DOHH2 (cell line): ENCODE data around the gene GAGE12G.
"Not testable (repeated sequence)": the region's sequence is repeated elsewhere in the genome, so short reads cannot be mapped to it uniquely, and the experiment has no call there.

ENCODE experiments used
- CTCF ChIP-seq: fragments of 200-600 bp; sonication (generic); IDR thresholded peaks from one replicate; pipeline ENCODE4 v1.5.1; 2014; ENCODE audit warnings: antibody characterized with exemption, mild to moderate bottlenecking, low read depth, low read length; ENCODE audit not compliant: poor library complexity, severe bottlenecking
- EZH2phosphoT487 ChIP-seq: fragments of 200-600 bp; sonication (generic); IDR thresholded peaks from 2 replicates; pipeline ENCODE4 v1.6.1; 2017; ENCODE audit warnings: borderline replicate concordance, mild to moderate bottlenecking, antibody characterized with exemption, low read length, moderate library complexity, mixed read lengths

GRCh38 chrX:49589769-49590478, 19.7 kb downstream of the GAGE12G start:
- TF ChIP-seq CTCF, EZH2phosphoT487: not testable (repeated sequence)
